CD4-positive, alpha-beta T cell treated with Interleukin-6 at 100 ng/mL for 8 hours (primary cell): ENCODE results near the gene MELTF.

Experiments
- DNase-seq: peaks from one replicate; pipeline ENCODE4 v3.0.0-alpha.2; 2020; ENCODE audit warnings: mixed read lengths, low spot score

Gene MELTF

DNA sequence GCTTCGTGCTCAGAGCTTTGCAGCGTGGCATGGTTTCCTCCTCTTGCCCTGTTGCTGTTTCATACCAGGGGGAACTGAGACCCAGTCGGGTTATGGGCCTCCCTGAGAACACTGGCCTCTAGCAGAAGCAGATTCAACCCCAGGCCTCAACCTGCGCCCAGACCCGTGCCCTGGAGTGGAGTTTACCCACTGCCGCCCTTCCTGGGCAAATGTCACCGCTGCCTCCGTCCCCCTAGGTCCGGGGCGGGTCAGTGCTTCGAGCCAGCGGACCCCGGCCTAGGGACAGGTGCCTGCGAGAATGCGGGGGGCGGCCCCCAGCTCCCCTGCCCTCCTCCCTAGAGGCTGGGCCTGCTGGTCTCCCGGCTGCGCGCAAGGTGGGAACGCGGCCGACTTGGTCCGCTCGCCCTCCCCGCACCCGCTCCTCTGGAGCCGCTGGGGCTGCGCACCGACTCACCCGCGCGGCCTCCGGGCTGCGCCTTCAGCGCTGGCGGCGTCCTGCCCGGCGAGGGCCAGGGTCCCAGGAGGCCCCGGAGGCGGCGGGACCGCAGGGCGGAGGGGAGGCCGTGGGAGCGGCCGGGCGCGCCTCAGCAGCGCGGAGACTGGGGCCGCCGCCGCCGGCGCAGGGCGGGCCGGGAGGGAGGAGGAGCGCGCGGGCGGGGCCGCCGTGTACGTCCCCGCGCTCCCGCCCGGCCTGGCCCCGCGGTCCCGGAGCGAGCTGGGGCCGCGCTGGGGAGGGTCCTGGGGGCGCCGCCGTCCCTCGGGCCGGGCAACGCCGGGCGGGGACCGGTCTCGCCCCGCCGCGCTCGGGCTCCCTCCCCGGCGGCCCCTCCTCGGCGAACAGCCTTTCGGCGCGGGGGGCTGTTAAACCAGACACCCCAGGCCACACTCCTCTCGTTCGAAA is 61.1 kb downstream of the MELTF start, which contains the start of gene PIGZ:
TSS of gene PIGZ (minus strand) at position 601 of the 901 bp plus-strand sequence. CDS start 16,802 bp downstream, outside the sequence.
- no peak for DNase-seq

DNA sequence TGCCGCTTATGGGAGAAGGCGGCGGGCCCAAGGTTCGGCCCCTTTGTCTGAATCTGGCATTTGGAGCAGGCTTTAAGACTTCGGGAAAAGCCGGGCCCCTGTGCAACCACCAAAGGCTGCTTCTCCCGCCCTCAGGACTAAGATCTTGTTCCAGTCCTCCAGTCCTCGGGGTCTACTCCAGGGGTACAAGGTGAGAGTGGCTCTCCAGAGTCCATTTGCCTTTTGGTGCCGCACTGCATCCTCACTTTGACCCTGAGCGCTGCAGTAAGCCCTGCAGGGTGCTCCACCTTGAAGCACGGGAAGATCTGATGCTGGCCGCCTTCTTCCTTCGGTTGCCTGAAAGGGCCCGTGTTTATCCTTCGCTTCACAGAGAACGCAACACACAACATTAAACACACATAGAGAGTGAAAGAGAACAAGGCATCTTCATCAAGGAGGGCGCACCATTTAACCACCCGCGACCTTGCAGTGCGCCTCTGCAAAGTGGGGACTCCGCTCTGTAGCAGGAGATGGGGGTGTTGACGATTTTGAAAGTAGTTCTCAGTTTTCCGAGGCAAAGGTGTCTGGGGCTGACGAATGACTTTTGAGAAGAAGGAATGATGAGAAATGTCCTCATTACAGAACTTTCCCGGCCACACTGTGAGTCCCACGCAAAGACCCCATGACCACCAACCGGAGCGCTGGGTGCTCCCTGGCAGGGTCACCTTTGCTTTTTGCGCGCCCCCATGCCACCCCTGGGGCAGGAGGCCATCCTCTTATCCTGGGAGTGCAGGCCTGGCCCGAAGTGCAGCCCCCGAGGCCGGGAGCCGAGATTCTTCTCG is 62.0 kb downstream of the MELTF start:
- no peak for DNase-seq

DNA sequence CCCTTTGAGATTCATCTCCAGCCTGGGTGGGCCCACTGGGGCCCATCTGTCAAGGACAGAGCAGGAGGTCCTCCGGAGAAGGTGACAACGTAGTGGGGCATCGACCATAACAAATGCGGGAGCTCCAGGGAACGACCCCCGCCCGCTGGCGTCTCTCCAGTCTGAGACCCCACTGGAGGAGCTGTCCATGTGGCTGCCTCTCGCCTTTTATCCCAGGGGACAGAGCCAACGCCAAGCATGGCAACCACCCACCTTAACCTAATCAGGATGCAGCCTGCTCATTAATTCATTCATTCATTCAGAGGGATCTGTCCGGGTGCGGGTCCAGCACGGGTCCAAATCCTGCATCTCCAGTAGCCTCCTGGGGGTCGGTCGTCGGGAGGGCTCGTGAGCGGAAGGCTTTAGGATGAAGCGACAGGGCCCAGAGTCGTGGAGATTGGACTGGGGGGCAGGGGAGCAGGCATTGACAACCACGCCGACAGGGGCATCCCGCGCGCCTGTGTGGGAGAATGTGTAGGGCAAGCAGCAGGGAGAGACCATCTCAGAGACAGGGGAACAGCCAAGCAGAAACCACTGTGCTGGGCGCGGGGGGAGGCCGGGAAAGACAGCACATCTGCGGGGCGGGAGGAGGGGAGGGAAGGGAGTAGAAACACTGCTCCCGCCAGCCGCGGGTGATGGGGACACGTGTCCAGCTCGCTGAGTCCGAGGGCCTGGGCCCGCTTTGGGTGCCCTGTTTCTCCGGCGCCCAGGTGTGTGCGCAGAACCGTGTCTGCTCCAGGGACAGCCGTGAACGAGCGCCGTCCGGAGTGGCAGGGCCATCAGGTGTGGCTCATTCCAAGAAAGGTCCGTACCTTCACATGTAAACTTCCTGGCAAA is 62.9 kb downstream of the MELTF start:
- DNase-seq = no peak

DNA sequence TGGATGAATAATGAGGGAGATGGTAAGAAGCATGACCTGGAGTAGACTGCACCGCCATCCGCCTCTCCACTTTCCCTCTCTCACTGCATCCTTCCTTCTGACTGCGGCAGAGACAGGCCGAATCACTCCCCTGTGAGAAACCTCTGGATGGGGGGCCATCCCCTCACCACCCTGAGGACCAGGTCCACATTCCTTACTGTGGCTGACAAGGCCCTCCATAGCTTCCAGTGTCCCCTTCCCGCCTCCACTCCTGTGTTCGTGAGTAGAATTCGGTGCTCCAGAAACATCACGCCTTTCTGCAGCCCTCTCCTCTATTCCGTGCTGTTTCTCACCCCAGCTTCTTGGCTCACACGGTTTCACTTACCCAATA is 63.8 kb downstream of the MELTF start:
- no peak for DNase-seq

DNA sequence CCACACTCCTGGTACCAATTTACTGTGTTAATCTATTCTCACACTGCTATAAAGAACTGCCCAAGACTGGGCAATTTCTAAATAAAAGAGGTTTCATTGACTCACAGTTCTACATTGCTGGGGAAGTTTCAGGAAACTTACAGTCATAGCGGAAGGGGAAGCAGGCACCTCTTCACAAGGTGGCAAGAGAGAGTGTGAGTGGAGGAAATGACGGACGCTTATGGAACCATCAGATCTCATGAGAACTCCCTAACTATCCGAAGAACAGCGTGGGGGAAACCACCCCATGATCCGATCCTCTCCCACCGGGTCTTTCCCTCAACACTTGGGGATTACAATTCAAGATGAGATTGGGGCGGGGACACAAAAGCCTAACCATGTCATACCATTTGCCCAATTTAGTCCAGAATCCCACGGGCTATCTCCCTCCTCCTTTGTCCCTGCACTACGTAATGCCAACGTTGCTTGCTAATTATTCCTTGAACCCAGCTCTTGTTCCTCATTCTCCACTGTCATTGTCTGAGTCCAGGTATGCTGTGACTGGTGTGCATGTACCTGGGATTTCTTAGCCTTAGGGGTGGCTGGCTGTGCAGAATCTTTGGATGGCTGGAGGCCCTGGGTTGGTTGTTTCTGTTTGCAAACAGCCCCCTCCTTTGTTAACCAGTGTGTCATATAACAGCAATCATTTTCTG is 64.4 kb downstream of the MELTF start:
- DNase-seq = no peak

DNA sequence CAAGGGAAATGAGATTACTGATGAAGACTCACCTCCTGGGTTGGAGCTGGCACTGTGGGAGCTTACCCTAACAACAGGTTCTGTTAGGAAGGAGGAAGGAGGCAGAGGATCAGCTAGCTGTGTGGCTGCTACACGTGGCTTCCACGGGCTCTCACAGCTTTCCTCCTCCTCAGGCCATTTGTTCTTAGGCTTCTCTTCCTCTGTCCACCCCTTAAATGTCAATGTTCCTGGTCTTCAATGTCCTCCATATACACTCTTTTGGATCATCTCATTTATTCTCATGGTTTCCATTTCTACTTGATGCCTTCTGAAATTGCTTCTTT is 66.0 kb downstream of the MELTF start:
- DNase-seq = no peak

DNA sequence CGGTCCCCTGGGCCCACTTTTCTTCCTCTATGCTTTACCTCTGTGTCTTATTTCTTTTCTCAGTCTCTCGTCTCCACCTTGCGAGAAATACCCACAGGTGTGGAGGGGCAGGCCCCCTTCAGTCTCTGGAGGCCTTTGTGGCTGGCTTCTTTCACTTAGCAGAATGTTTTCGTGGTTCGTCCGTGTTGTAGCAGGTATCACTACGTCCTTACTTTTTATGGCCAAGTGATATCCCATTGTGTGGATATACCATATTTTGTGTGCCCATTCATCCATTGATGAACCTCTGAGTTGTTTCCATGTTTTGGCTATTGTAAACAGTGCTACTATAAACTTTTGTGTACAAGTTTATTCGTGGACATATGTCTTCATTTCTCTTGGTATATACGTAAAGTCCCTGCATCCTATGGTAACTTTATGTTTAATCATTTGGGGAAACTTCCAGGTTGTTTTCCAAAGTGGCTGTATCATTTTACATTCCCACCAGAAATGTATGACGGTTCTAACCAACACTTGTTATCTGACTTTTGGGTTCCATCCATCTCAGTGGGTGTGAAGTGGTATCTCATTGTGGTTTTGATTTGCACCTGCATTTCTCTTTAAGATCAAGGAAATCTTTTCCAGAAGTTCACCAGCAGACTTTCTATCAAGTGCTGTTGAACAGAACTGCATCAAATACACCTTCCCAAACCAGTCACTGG is 66.5 kb downstream of the MELTF start:
- no peak for DNase-seq

DNA sequence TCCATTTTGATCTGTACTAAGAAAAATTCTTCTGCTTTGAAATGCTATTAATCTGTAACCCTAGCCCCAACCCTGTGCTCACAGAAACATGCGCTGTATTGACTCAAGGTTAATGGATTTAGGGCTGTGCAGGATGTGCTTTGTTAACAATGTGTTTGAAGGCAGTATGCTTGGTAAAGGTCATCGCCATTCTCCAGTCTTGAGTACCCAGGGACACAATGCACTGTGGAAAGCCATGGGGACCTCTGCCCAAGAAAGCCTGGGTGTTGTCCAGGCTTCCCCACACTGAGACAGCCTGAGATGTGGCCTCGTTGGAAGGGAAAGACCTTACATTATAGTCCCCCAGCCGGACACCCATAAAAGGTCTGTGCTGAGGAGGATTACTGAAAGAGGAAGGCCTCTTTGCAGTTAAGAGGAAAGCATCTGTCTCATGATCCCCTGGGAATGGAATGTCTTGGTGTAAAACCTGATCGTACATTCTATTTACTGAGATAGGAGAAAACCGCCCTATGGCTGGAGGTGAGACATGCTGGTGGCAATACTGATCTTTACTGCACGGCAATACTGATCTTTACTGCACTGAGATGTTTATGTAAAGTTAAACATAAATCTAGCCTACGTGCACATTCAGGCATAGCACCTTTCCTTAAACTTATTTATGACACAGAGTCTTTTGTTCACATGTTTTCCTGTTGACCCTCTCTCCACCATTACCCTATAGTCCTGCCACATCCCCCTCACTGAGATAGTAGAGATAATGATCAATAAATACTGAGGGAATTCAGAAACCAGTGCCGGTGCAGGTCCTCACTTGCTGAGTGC is 67.3 kb downstream of the MELTF start:
- DNase-seq = no peak

DNA sequence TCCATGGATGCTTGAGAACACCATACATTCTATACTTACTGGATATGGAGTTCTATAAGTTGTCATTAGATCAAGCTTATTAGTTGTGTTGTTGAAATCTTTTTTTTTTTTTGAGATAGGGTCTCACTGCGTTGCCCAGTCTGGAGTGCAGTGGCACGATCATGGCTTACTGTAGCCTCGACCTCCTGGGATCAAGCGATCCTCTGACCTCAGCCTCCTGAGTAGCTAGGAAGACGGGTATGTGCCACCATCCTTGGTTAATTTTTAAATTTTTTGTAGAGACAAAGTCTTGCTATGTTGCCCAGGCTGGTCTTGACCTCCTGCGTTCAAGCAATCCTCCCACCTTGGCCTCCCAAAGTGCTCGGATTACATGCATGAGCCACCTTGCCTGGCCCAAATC is 74.8 kb downstream of the MELTF start:
- no peak for DNase-seq
